HG03342 (cell line): ENCODE data around the gene MYO1D.
A peak's percentile ranks its signal among the peaks of the same experiment; 100 is the strongest.
"Not testable (repeated sequence)": the region's sequence is repeated elsewhere in the genome, so short reads cannot be mapped to it uniquely, and the experiment has no call there.

ENCODE experiments used
- ATAC-seq: cut with Tn5 transposase; IDR thresholded peaks from one replicate; pipeline ENCODE4 v1.9.1; 2021; ENCODE audit warnings: mild to moderate bottlenecking, moderate library complexity; ENCODE audit not compliant: unreplicated experiment

MYO1D gene

GRCh38 chr17:32552280-32552679 lies 324.6 kb downstream of the MYO1D start:
- ATAC-seq = no peak

GRCh38 chr17:32551186-32551955 lies 325.6 kb downstream of the MYO1D start:
- peak; percentile 56 for ATAC-seq

GRCh38 chr17:32549559-32549958 lies 327.4 kb downstream of the MYO1D start:
- ATAC-seq = no peak

- ATAC-seq = no peak
Observed at GRCh38 chr17:32546031-32546444, 330.9 kb downstream of the MYO1D start.

GRCh38 chr17:32542186-32542585 lies 334.7 kb downstream of the MYO1D start:
- no peak for ATAC-seq

GRCh38 chr17:32541640-32542039 lies 335.3 kb downstream of the MYO1D start:
- no peak for ATAC-seq

GRCh38 chr17:32536736-32537643 lies 339.9 kb downstream of the MYO1D start:
- no peak for ATAC-seq

- ATAC-seq = no peak
Observed at GRCh38 chr17:32533296-32533695, 343.6 kb downstream of the MYO1D start.

GRCh38 chr17:32529604-32530003 lies 347.3 kb downstream of the MYO1D start:
- ATAC-seq = no peak

- no peak for ATAC-seq
Observed at GRCh38 chr17:32528825-32529224, 348.1 kb downstream of the MYO1D start.

GRCh38 chr17:32527146-32527545 lies 349.8 kb downstream of the MYO1D start:
- ATAC-seq = no peak

GRCh38 chr17:32525122-32525521 lies 351.8 kb downstream of the MYO1D start:
- ATAC-seq = no peak

GRCh38 chr17:32524553-32524880 lies 352.4 kb downstream of the MYO1D start:
- not testable (repeated sequence) for ATAC-seq

- ATAC-seq = peak; percentile 52
Observed at GRCh38 chr17:32523827-32524552, 352.9 kb downstream of the MYO1D start.

- ATAC-seq = peak; percentile 63
Observed at GRCh38 chr17:32523017-32523680, 353.8 kb downstream of the MYO1D start.

GRCh38 chr17:32520737-32521404 lies 356.1 kb downstream of the MYO1D start:
- ATAC-seq = no peak

GRCh38 chr17:32520104-32520701 lies 356.7 kb downstream of the MYO1D start:
- ATAC-seq = no peak

GRCh38 chr17:32519228-32520103 lies 357.5 kb downstream of the MYO1D start:
- ATAC-seq = no peak

GRCh38 chr17:32518646-32519227 lies 358.2 kb downstream of the MYO1D start:
- ATAC-seq = no peak
